T-helper 2 cell treated with Interferon-gamma antibody and Interleukin-4, amounts not matched to agents 100 ng/mL and 5 ng/mL, for 36 hours (primary cell): ENCODE data around the gene ASCC2. TPM values are rescaled to one million over a fixed set of nuclear protein-coding genes. Genes with fewer than 3 reads are reported as not detected.

Source experiments
- intact Hi-C: fragments of 100-400 bp; cut with micrococcal nuclease; formaldehyde crosslinking; loops from one replicate; pipeline ENCODE4 v1.15.1; 2023
- total RNA-seq: library from RNA; stranded (reverse); gene quantifications from 2 replicates; pipeline ENCODE4 v1.2.3, GENCODE V29; 2022

Gene ASCC2
- total RNA-seq, 1 donor from 2014 or later: 87.7 TPM

DNA sequence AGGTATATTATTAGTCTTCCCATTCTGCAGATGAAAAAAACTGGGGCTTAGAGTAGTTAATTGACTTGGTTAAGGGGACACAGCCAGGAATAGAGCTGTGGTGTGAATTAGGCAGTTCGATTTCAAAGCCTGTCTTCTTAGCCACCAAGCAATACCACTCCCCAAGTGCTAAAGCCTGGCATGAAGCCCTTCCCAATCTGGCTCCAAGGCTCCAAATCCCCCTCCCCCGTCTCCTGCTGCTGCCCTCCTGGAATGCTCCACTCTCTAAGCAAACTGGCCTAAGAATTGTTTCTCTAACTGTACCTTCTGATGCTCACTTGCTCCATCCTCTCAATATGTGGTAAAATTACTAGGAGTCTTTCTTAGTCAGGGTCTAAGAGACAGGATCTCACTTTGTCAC is 18.6 kb downstream of the ASCC2 start:
- intact Hi-C loops: no loop called here

- intact Hi-C loops: no loop called here
Observed at GRCh38 chr22:29817724-29818123, 20.4 kb downstream of the ASCC2 start.

- intact Hi-C loops: no loop called here
Observed at GRCh38 chr22:29816980-29817379, 21.1 kb downstream of the ASCC2 start.

GRCh38 chr22:29816539-29816938 is 21.5 kb downstream of the ASCC2 start:
- intact Hi-C loops: no loop called here

DNA sequence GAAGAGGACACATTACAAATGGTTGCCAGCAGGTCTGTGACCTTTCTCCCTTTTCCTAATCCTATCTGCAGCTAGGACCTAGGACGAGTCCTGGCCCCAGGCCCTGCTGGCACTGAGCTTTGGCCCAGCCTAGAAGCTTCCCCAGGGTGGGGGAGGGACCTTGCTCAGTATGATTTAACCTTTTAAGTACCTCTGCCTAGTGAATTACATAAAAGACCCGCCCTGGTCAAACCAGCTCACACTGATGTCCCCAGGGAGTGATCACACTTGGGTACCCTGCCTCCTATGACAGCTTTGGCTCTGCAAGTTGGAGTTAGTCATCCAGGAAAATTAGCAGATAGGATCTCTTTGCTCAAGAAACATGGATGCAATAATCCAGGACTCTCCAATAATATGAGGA is 21.9 kb downstream of the ASCC2 start:
- intact Hi-C loops: no loop called here

- intact Hi-C loops: no loop called here
Observed at GRCh38 chr22:29815580-29815979, 22.5 kb downstream of the ASCC2 start.

GRCh38 chr22:29814003-29814402 is 24.1 kb downstream of the ASCC2 start:
- intact Hi-C loops: no loop called here

DNA sequence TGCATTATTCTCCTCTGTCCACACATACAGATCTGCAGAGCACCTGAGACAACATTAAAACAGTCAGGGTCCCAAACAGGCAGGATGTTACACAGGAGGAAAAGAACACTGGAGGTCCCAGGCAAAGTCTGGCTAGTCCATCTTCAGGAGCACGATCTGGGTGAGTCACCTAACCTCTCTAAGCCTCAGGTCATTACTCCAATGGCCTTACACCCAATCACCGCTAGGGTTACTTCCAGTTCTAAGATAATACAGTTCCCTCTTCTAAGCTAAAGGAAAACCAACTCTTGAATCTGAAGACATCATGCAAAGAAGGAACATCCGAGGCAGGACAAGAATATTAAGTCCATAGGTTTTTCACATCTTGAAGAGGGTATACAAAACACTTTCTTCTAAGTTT is 24.5 kb downstream of the ASCC2 start:
- intact Hi-C loops: no loop called here

DNA sequence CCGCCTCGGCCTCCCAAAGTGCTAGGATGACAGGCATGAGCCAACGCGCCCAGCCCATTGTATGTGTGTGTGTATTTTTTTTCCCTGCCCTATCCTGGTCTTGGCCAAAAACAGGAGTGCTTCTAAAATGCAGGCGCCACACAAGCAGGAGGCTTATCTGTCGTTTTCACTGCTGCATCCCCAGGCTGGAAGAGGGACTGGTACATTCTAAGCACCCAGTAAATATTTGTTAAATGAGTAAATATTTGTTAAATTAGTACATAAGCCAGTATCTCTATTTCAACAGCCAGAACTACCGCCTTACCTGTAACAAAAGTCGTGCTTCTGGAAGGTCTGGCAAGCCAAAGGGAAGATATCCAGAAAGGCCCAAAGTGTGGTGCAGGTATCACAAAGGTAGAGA is 24.9 kb downstream of the ASCC2 start:
- intact Hi-C loops: no loop called here

GRCh38 chr22:29811377-29811776 is 26.7 kb downstream of the ASCC2 start:
- intact Hi-C loops: no loop called here

DNA sequence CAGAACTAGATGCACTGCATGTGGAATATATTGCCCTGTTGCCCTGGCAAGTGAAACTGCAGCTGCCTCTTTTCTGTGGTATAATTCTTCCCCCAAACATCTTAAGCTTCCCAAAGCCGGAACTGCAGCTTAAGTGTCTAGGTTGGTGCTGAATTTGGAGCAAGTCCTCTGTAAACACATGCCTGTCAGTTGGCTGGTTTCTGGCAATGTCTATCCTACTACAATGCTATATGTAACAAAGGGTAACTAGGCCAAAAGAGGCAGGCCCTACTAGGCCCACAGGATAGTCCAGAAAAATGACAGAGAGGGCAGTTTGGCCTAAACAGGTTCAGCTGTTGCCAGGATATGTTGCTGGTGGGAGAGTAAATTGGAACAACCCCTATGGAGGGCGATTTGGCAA is 27.9 kb downstream of the ASCC2 start:
- intact Hi-C loops: no loop called here

DNA sequence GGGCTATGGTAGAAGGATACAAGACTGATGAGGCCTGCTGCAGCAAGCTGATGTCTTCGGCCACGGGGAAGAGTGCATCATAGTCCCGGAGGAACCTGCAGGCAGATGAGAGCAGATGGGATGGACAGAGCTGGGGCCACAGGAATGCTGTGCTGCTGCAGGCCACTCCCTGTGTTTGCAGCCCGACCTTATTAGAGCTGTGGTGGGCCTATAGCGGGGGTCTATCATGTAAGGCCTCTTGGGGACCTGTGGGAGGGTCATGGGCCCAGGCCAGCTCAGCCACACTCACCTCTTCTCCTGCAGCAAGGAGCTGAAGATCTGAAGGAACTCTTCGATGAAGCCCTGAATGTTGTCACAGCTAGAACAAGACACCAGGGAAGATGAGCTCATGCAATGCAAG is 31.9 kb downstream of the ASCC2 start:
- intact Hi-C loops: no loop called here

- intact Hi-C loops: no loop called here
Observed at GRCh38 chr22:29804985-29805384, 33.1 kb downstream of the ASCC2 start.

DNA sequence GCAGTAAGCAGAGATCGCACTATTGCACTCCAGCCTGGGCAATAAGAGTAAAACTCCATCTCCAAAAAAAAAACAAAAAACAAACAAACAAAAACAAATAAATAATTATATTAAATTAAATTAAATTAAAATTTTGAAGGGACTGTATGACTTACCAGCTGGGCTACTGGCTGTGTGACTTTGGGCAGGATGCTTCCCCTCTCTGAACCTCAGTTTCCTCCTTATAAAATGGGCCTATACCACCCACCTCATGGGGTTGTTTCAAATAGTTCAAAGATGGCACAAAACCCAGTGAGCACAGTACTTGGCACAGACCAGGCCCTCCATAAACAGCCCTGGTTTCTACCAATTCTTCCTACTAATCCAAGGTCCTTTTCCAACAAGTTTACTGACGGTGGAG is 34.9 kb downstream of the ASCC2 start:
- intact Hi-C loops: no loop called here

DNA sequence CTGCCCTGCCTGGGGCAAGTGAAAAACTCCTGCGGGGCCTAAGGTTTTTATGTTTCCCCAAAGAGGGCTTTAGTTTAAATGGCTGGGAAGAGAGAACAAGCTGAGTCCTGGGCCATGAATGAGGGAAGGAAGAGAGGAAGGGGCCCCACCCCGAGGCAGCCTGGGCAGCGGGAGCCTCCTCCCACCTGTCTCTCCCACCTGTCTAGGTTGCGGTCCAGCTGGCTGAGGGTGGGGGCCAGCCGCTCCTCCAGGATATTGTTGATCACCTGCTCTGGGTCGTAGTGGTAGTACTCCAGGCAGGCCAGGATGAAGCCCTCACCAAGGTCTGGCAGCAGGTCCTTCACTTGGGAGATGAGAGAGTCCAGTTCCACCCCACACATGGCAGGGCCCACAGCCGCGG is 36.3 kb downstream of the ASCC2 start:
- intact Hi-C loops: no loop called here

DNA sequence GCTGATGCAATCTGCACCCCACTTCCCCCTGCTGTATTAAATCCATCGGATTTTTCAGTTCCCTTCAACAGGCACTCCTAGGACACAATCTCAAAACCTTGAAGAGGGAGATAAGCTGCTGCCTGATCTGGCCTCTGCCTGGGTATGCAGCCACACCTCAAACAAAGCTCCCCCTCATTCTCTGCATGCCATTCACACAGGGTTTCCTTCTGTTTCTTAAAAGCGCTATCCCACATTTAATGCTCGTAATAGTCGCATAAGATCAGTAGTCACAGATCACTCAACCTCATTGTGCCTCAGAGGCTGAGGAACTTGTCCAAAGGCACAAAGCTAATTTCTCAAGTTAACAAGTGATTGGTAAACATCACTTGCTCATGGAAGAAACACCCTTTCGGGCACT is 36.9 kb downstream of the ASCC2 start:
- intact Hi-C loops: no loop called here

DNA sequence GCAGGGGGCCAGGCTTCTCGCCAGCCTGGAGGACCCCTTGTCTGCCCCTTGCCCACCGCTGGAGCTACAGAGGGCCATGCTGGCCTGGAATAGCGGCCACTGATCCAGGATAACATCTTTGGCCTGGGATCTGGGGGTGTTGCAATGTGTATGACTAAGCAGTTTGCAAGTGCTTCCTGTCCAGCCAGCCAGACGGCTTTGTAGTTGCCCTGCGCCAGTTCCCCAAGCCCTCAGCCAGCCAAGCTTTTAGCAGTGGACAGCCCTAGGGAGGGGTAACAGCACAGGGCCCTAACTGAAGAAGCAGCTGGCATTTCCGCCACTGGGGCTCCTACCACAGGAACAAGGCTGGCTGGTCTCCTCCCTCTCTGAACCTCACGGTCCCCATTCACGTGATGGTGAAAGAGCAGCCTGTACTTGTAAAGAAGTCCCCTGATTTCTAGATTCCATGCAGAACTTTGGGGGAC is 38.8 kb downstream of the ASCC2 start:
- intact Hi-C loops: no loop called here

- intact Hi-C loops: no loop called here
Observed at GRCh38 chr22:29798801-29799200, 39.3 kb downstream of the ASCC2 start.

DNA sequence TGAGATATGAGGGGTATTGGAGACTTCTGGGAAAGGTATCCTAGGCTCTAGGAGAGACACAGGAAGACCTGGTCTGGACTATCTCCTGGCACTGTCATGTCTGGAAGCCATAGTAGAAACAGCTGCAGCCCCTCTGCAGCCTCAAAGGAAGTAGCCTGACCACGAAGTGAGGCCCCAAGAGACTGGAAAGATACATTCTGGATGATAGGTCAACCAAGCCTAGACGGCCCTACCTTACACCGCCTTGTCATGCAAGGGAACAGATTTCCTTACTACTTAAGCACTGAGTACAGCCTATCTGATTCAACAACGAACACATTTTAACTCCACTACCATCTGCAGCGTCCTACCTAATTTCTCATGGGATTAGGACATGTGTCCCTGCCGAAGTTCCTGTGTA is 39.8 kb downstream of the ASCC2 start:
- intact Hi-C loops: no loop called here

GRCh38 chr22:29797351-29797750 is 40.7 kb downstream of the ASCC2 start:
- intact Hi-C loops: no loop called here

DNA sequence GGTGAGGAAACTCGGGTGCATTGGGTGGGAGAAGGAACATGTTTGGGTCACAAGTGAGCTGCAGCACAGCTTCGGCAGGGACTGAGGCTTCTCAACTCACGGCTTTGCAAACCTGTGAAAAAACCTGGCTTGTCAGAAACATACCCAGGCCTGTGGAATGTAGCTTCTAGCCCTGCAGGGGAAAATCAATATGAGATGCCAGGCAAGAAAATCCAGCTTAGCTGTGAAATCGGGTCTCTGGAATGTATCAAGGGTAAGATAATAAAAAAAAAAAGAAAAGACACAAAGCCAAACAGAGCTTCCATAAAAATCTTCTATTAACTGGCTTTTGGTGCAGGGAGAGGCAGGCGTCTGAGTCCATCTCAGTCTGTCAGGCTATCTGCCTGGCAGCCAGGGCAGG is 42.4 kb downstream of the ASCC2 start:
- intact Hi-C loops: no loop called here

DNA sequence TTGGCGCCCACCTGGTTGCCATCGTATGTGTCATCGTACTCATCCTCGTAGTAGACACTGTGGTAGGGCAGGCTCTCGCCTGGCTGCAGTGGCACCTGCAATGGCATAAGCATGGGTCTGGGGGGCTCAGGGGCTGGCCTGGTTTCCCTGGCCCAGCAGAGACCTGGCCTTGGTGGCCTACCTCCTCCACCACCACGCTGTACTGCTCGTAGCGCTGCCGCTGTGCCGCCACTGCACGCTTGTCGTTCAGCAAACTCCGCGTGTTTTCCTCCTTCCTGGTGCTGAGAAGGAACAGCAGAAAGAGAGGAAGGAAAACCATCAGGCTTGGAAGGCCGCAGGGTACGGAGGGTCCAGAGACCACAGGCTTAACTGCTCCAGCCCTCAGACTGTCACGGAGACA is 44.7 kb downstream of the ASCC2 start:
- intact Hi-C loops: no loop called here

GRCh38 chr22:29790061-29790460 is 48.0 kb downstream of the ASCC2 start:
- intact Hi-C loops: no loop called here
